GM13976 (cell line): ENCODE data around the gene HMGN3.

Source experiments
- DNase-seq: peaks from one replicate; pipeline ENCODE4 v3.0.0; 2012; ENCODE audit warnings: low spot score
- CTCF ChIP-seq: IDR thresholded peaks from 2 replicates; pipeline ENCODE4 v1.5.1; 2012; ENCODE audit warnings: borderline replicate concordance, mild to moderate bottlenecking; ENCODE audit not compliant: insufficient read depth; ENCODE audit errors: extremely low read depth, missing control alignments, control extremely low read depth
- in situ Hi-C: fragments of 300-500 bp; cut with MboI; formaldehyde crosslinking; loops from one replicate; pipeline ENCODE4 v1.12.0; 2022; ENCODE audit warnings: low sequenced_read_pairs, mixed read lengths, inconsistent platforms; ENCODE audit not compliant: unreplicated experiment

The HMGN3 gene

DNA sequence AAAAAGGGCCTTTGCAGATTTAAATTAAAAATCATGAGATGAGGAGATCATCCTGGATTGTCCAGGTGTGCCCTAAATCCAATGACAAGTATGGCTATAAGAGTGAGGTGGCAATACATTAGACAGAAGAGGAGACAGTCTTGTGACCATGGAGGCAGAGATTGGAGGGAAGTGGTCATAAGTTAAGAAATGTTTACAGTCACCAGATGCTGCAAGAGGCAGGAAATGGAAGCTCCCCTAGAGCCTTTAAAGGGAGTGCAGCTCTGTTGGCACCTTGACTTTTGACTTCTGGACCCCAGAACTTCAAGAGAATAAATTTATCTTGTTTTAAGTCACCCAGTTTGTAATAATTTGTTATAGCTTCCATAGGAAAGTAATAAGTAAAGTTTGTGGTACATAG lies 61.1 kb downstream of the HMGN3 start:
- no peak for DNase-seq
- TF ChIP-seq CTCF, result no peak
- in situ Hi-C loops, result no loop called here

- in situ Hi-C loops, result no loop called here
- no peak for TF ChIP-seq CTCF
Measured at GRCh38 chr6:79170959-79171358, 63.5 kb downstream of the HMGN3 start.

DNA sequence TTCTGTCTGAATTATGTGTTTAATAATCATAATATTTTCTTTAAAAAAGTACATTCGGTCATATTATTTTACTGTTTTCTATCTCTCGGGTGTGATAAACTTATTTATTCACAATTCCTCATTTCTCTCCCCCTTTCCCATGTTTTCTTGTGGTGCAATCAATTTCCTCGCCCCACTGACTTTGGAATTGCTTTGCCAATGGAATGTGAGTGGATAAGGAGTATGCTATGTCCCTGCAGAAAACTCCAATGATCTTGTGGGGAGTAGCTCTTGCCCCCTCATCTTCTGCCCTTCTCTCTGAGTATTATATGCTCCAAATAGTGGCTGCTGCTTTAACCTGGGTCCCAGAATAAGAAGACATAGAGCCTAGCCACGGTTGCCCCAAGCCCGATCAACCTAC lies 64.1 kb downstream of the HMGN3 start:
- in situ Hi-C loops, result no loop called here
- DNase-seq, result no peak
- no peak for TF ChIP-seq CTCF

More at GRCh38 chr6:79170959-79171358, 63.5 kb downstream of the HMGN3 start:
- no peak for DNase-seq

GRCh38 chr6:79168695-79168980 lies 65.8 kb downstream of the HMGN3 start:
- DNase-seq, result no peak
- in situ Hi-C loops, result no loop called here
- no peak for TF ChIP-seq CTCF

- in situ Hi-C loops, result no loop called here
- no peak for TF ChIP-seq CTCF
- DNase-seq, result no peak
Measured at GRCh38 chr6:79167931-79168694, 66.4 kb downstream of the HMGN3 start.

DNA sequence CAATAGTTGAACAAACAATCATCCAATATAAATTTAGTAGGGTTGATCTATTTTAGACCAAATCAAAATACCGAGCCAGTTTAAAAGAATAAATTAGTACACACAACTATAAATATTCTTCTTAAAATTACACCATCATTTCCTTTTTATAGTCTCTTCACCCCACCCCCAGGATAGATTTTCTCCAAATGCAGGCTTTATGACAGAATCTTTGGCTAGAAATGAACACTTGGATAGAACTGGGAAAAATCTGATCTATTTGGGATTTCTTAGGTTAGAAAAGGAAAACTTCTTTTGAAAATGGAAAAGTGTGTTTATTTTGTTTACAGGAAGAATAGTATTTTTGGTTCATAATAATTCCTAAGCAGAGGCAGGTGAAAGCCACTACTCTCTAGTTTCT lies 74.6 kb downstream of the HMGN3 start:
- in situ Hi-C loops, result no loop called here
- DNase-seq, result no peak

More for the DNA sequence above, 74.6 kb downstream of the HMGN3 start:
- no peak for TF ChIP-seq CTCF
